GM21723 (cell line): ENCODE measurements around the gene RPL19.
"Not testable (repeated sequence)": the region's sequence is repeated elsewhere in the genome, so short reads cannot be mapped to it uniquely, and the experiment has no call there.

Experiments
- ATAC-seq: cut with Tn5 transposase; IDR thresholded peaks from one replicate; pipeline ENCODE4 v1.9.1; 2021; ENCODE audit warnings: mild to moderate bottlenecking, moderate library complexity; ENCODE audit not compliant: unreplicated experiment

RPL19 gene

GRCh38 chr17:39240631-39241030 lies 40.5 kb downstream of the RPL19 start:
- no peak for ATAC-seq

- ATAC-seq: no peak
Observed at GRCh38 chr17:39243155-39243554, 43.1 kb downstream of the RPL19 start.

- ATAC-seq: no peak
Observed at GRCh38 chr17:39244016-39244599, 44.0 kb downstream of the RPL19 start.

GRCh38 chr17:39244600-39245570 lies 44.8 kb downstream of the RPL19 start:
- ATAC-seq: peak; percentile 69

- no peak for ATAC-seq
Observed at GRCh38 chr17:39246274-39246673, 46.2 kb downstream of the RPL19 start.

- not testable (repeated sequence) for ATAC-seq
Observed at GRCh38 chr17:39250076-39250475, 50.0 kb downstream of the RPL19 start.

GRCh38 chr17:39251997-39252396 lies 51.9 kb downstream of the RPL19 start:
- ATAC-seq: no peak

GRCh38 chr17:39252788-39253460 lies 52.8 kb downstream of the RPL19 start:
- ATAC-seq: no peak
